Keratinocyte (primary cell): ENCODE measurements around the gene ACVR1B.

Experiments
- CTCF ChIP-seq, 3 experiments: IDR thresholded peaks in 1 of 3; conservative IDR thresholded peaks in 1 of 3; optimal IDR thresholded peaks in 1 of 3; 2 replicates in 2 of 3; 3 replicates in 1 of 3; pipeline versions ENCODE3 to v1.5.1; 2011; ENCODE audit warnings: low read length in 3 of 3, mild to moderate bottlenecking in 3 of 3, moderate library complexity in 2 of 3, control low read depth in 1 of 3, inconsistent platforms in 1 of 3; ENCODE audit not compliant: insufficient read depth in 2 of 3; ENCODE audit errors: extremely low read depth in 1 of 3
- EZH2 ChIP-seq: IDR thresholded peaks from one replicate; pipeline ENCODE4 v1.6.1; 2012; ENCODE audit warnings: inconsistent platforms, mild to moderate bottlenecking, low read length, moderate library complexity

- TF ChIP-seq CTCF (optimal IDR thresholded peaks at IDR 0.05 in 1 of 3, IDR thresholded peaks at IDR 0.05 in 1 of 3, conservative IDR thresholded peaks at IDR 0.05 in 1 of 3; ENCODE audit: extremely low read depth in 1 of 3, insufficient read depth in 2 of 3, low read length in 3 of 3) = no peak
- TF ChIP-seq EZH2 = no peak
Measured at GRCh38 chr12:51910691-51911090, 40.8 kb upstream of the ACVR1B start.
